ENCODE results near the gene FBH1.

Gene FBH1

DNA sequence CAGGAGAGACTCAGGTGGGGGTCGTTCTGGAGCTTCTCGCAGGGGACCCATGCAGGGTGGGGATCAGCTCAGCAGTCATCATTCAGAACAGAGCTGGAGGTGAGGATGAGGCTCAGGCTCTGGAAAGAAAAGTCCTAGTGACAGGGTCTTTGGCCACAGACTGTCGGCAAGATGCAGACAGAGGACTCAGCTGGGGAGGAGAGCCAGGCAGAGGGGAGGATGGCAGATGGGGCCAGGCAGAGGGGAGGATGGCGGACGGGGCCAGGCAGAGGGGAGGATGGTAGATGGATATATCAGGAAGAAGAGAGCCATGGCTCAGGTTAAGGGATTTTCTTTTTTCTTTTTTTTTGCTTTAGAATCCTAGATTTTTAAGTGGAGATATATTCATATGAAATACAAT lies 95.0 kb downstream of the FBH1 start:
- TF ChIP-seq, protein P1, sequence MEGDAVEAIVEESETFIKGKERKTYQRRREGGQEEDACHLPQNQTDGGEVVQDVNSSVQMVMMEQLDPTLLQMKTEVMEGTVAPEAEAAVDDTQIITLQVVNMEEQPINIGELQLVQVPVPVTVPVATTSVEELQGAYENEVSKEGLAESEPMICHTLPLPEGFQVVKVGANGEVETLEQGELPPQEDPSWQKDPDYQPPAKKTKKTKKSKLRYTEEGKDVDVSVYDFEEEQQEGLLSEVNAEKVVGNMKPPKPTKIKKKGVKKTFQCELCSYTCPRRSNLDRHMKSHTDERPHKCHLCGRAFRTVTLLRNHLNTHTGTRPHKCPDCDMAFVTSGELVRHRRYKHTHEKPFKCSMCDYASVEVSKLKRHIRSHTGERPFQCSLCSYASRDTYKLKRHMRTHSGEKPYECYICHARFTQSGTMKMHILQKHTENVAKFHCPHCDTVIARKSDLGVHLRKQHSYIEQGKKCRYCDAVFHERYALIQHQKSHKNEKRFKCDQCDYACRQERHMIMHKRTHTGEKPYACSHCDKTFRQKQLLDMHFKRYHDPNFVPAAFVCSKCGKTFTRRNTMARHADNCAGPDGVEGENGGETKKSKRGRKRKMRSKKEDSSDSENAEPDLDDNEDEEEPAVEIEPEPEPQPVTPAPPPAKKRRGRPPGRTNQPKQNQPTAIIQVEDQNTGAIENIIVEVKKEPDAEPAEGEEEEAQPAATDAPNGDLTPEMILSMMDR (IDR thresholded peaks at IDR 0.05; ENCODE audit: insufficient read depth, missing control alignments) = no peak
- no peak for DNase-seq (ENCODE audit: insufficient read length, low spot score)
- no peak for FAIRE-seq
